Fibroblast of lung (primary cell): Measurements from ENCODE around the gene GRB7.

Source experiments
- CTCF ChIP-seq, 2 donors: IDR thresholded peaks in 1 of 2; conservative IDR thresholded peaks in 1 of 2; 1 replicate in 1 of 2; 2 replicates in 1 of 2; pipeline ENCODE4 v1.5.1; 2011 to 2012; ENCODE audit warnings: low read length in 2 of 2, control low read depth in 1 of 2, inconsistent platforms in 1 of 2, low read depth in 1 of 2, mild to moderate bottlenecking in 1 of 2
- EZH2 ChIP-seq: IDR thresholded peaks from 2 replicates; pipeline ENCODE4 v1.5.1; 2012; ENCODE audit warnings: low read length, control low read depth, mild to moderate bottlenecking; ENCODE audit errors: missing control alignments

- TF ChIP-seq CTCF (conservative IDR thresholded peaks at IDR 0.05 in 1 of 2, IDR thresholded peaks at IDR 0.05 in 1 of 2; ENCODE audit: low read depth in 1 of 2, low read length in 2 of 2) (no peak), EZH2 (no peak)
Observed at GRCh38 chr17:39747745-39748144, 10.0 kb downstream of the GRB7 start.
